ENCODE measurements around the gene PRKCA.

PRKCA gene

DNA sequence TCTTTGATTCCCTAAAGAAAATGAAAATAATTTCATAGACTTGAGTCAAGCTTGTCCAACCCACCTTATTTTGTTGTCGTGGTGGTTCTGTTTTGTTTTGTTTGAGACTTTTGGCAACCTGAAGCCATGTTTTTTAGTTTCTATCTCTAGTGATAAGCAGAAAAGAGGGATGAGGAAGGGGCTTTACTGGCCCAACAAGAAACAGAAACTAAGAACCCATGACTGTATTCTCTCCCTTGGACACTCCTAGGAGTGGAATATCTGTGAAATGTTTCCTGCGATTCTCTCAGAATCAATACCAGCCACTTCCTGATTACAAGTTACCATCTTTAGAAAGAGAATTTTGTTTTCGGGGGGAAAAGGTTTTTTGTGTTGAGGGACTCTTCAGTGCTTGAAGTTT lies 207.5 kb downstream of the PRKCA start:
- DNase-seq (ENCODE audit: low read depth in 2 of 2, low spot score in 1 of 2), result no peak

DNA sequence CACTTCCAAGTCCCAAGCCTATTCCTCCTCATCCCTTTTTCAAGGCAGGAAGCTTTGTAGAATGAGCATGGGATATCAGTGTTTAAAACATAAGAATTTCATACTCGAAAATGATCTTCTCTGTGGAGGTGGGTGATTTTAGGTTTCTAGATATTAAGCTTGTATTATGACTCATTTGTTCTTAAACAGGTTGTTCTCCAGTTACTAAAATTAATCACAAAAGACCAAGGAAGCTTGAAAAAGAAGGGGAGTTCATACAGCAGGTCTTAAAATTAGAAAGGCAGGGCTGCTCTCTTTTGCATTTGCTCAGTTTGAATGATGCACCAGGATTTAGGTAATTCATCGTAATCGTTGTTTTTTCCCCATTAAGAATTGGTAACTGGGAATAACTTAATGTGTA lies 208.7 kb downstream of the PRKCA start:
- DNase-seq (ENCODE audit: low read depth in 2 of 2, low spot score in 1 of 2), result no peak

DNA sequence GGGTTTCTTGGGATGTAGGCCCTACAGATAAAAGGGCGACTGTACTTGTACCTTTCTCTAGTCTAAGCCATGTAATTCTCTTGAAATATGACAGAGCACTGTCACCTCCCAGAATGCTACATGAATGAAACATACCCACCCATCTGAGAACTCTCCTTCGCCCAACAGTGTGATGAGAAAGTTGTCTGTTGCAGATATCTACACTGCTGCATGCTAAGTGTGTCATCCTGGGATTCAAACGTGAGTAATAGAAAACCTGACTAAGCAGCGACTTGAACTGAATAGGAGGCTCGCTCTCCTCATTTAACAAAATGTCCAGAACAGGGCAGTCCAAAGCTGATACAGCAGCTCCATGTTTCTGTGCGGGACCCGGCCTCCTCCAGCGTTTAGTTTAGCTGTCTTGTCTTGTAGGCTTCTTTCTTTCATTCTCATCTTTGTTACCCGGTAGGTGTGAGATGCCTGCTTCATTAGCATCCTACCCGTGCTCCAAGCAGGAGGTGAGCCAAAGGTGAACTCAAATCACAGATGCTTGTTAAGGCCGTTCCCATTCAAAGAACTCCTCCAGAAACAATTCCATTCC lies 211.9 kb downstream of the PRKCA start:
- no peak for DNase-seq (ENCODE audit: low read depth in 2 of 2, low spot score in 1 of 2)

DNA sequence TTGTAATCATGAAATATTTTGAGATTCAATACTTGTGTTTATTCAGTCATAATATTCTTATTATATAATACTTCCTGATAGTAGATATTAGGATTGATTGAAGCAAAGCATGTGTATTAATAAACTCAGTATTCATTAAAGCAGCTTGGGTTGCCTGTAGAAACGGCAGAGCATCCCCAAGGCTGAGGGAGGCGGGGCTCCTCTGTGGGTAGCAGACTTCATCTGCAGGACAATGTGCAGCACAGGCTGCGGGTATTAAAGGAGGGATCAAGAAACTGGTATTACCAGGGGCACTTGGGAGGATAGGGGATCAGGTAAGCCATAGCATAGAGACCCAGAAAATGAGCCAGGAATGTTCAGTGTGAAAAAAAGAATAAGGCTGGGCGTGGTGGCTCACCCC lies 213.6 kb downstream of the PRKCA start:
- DNase-seq (ENCODE audit: low read depth in 2 of 2, low spot score in 1 of 2), result no peak

DNA sequence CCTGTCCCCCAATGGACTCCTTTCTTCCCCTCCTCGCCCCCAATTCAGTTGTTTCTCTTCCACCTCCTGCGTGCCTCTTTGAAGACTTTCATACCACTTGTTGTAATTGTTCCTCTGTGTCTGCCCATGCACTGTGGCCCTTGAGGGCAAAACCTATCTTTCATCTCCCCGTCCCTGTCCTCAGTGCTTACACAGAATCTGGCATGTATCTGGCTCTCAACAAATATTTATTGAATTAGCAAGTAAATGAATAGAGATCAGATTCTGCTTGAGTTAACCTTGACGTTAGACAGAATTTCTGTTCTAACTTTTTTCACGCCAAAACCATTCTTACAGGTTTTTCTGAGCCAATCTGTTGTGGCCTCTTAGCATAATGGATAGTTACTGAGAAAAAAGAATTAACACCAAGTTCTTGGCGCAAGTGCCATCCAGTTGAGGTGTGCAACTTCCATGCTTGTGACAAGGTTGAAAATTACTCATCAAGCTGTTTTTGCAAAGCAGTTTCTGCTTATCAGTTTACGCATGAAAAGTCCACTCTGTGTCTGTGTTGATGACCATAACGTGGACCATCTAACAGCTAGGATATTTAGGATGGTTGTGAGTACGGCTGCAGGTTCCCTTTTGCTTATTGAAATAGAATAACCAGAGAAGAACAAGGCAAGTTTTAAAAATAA lies 215.1 kb downstream of the PRKCA start:
- no peak for DNase-seq (ENCODE audit: low read depth in 2 of 2, low spot score in 1 of 2)

DNA sequence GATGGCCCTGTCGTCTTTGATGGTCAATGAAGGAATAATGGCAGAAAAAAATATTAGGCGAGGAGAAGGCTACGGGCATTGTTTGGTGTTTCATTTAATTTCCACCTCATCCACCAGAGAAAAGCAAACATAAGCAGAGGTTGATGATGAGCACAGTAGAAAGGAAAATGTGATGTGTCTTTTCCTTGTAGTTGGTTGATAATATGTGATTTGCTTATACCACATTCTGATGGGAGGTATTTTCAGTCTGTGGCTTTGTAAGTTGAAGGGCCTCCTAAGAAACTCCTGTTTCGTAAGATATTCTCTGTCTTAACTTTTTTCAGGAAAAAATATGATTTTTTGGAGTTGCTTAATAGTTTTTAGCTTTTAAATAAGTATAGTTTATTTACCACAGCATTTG lies 215.7 kb downstream of the PRKCA start:
- no peak for DNase-seq (ENCODE audit: low read depth in 2 of 2, low spot score in 1 of 2)

DNA sequence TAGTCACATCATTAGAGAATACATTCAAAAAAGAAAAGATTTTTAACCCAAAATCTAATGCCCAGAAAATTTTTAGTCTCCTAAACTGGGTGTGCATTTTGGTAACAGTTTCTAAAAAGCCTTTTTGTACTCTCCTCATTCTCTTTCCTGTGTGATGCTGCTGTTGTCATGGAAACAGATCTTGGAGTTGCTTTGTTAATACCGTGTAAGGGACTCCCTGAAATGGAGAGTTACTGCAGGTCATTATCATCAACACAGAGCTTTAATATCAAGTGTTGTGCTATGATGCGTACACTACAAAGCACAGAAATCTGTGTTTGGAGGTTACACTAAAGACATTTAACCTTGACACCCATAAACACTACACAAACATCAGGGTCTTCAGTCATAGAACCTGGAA lies 216.3 kb downstream of the PRKCA start:
- no peak for DNase-seq (ENCODE audit: low read depth in 2 of 2, low spot score in 1 of 2)

DNA sequence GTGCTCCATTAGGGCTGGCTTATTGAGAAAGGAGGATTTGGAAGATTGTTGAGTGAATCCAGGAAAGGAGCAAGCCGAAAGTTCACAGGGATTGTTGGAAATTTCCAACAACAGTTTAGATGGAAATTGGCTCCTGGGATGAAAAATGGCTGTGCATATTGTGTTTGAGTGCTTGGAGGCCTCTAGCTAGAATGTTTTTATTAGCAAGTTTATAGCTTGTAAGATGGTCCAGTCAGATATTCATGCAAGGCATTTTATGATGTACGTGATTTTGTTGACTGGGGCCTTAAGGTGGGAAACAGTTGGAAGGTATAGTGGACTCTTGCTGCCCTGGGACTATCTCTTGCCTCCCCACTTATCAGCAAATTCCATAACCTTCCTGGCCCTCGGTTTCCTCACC lies 216.7 kb downstream of the PRKCA start:
- DNase-seq (ENCODE audit: low read depth in 2 of 2, low spot score in 1 of 2), result no peak

DNA sequence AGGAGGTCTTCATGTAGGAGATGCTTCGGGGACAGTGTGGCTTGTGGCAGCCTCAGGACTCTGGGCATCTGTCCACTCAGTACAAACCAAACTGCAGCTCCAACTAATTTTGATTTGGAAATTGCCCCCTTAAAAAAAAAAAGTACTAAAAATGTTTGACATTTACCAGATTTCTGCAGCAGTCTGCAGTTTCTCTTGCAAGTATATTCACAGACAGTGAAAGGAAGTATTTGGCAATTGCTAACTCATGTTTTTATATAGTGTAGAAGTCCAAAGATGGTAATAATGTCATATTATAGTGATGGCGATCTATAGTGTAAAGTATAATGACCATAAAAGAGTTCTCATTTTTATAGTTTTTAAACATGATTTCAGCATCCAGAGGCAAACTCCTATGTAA lies 218.6 kb downstream of the PRKCA start:
- no peak for DNase-seq (ENCODE audit: low read depth in 2 of 2, low spot score in 1 of 2)

DNA sequence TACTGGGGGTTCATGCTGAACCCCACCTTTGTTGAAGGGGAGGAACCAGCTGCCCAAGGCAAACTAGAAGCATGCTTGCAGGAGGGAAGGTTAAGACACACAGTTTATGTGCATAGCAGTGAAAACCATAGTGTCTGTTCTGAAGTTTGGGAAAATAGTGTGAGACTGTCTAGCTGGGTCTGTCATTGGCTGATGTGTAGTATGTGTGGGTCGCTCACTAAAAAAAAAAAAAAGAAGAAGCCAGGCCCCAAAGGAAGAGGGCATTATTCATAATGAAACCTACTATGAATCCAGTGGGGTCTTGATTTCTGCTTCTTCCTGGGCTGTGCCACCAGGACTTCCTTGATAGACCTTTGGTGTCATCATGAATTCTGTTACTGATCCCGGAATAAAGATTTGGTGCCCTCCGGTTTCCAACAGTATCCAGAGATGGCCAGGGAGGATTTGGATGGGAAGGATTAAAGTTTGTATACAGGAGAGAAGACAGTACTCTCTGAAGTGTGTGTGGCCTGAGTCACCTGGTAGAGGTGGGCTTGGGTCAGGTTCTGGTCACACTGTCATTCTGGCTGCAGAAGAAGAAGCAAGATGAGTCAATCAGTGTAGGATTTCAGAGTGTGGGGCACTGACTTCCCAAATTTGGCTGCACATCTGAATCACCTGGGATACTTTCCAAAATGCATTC lies 220.3 kb downstream of the PRKCA start:
- no peak for DNase-seq (ENCODE audit: low read depth in 2 of 2, low spot score in 1 of 2)

DNA sequence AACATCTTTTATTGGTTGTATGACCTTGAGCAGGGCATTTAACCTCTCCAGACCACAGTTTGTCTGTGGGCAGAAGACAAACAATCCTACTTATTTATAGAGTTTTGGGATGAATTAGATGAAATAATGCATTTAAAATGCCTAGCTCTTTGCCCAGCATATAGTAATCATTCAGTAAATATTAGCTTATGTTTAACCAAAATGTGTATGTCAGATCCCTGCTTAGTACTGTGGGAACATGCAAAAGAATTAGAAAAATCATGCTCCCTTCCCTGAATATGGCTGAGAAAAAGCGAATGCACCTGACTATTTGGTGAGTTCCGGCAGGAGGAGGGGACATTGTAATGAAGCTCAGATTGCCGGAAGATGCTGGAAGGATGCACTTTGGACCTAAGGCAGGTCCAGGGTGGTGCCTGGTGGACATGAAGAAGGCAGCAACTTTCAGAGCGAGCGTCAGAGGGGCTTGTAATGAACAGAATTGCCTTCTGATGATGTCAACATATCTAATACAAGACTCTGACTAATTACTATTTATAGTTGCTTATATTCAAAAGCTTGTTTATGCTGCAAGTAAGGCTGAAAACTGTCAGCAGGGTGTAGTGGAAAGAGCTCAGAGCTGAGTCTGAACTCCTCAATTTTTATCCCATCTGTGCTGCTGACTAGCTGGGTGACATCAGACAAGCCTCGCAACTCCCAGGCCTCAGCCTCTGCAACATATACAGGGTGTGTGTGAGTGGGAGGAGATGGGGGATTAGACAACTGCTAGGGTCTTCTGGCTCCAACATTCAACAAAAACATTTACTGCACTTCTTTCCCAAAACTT lies 221.2 kb downstream of the PRKCA start:
- DNase-seq (ENCODE audit: low read depth in 2 of 2, low spot score in 1 of 2), result no peak

DNA sequence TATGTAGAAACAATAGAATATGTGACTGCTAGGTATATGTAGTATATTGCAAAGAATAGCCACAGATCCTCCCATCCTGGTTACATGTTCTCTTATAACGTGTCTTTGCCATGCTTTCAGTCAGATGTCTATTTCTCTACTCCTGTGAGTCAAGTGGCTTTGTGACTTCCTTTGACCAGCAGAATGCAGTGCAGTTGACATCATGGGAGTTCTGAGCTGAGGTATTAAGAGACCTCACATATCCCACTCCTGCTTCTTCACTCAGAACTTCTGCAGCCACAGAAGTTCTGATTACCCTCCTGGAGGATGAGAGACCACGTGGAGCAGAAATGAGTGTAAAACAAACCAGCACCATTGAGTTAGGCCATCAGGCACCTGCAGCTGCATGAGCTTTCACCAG lies 222.5 kb downstream of the PRKCA start:
- no peak for DNase-seq (ENCODE audit: low read depth in 2 of 2, low spot score in 1 of 2)

DNA sequence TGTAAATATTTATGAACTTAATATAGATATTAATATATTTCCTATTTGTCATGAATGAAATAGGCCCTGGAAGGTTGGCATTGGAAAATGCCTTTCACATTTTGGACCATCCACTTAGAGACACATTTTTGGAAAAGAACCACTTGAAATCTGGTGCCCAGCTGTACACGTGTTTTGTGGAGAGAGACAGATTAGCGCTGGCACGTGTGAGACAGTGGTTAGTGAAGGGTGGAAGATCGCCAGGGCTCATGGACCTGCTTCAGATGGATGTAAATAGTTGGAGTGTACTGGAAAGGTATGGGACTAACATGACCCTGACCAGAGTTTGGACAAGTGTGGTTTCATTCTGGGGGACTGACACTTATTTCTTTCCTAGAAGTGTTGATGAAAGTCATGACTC lies 222.9 kb downstream of the PRKCA start:
- DNase-seq (ENCODE audit: low read depth in 2 of 2, low spot score in 1 of 2), result no peak

DNA sequence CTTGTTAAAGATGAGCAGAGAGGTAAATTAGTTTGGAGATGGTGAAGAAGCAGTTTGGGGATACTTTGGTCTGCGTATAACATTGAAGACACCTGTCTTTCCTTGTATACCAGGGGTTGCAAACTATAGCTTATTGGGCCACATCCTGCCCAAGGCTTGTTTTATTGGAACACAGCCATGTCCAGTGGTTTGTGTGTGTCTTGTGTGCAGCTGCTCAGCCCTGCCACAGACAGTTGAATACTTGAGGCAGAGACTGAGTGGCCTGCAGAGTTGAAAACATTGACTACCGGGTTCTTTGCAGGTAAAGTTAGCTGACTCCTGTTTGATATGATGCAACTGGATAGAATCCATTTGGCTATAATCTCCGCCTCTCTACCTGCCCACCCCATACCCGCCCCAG lies 224.4 kb downstream of the PRKCA start:
- DNase-seq (ENCODE audit: low read depth in 2 of 2, low spot score in 1 of 2), result no peak

DNA sequence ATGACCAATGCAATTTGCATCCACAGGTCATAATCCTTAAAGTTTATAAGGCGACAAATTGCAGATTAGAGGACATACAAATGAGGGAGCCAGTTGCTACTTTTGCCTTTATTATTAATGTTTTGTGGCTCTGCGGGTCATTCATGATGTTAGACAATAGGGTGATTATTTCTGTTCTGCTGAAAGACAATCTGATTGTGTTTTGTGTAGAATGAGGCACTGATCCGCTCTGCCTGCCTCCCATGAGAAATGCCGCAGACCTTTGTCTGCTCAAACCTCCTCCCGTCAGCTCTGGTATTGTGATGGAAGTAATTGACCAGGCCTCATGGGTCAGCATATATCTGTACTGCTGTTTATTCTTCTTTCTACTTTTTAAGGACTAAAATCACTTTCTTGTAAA lies 224.9 kb downstream of the PRKCA start:
- no peak for DNase-seq (ENCODE audit: low read depth in 2 of 2, low spot score in 1 of 2)

DNA sequence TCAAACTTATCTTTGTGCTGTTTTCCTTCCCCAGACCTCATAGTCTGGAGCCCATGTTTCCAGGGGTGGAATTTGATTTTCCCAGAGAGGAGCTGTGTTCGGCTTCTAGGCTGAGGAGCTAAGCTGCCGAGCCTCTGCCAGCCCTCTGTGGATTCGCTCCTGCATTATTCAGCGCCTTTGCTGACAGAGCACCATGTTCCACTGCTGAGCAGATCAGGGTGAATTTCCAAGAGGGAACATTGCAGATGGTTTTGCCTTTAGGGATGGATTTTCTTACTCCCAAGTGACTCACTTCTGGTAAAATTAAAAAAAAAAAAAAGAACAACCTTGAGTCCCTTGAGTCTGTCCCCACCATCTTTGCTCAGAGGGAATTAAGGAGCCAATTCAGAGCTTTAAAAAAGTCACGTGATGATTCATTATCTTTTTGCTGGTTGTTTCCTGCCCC lies 229.5 kb downstream of the PRKCA start:
- DNase-seq (ENCODE audit: low read depth in 2 of 2, low spot score in 1 of 2), result no peak

DNA sequence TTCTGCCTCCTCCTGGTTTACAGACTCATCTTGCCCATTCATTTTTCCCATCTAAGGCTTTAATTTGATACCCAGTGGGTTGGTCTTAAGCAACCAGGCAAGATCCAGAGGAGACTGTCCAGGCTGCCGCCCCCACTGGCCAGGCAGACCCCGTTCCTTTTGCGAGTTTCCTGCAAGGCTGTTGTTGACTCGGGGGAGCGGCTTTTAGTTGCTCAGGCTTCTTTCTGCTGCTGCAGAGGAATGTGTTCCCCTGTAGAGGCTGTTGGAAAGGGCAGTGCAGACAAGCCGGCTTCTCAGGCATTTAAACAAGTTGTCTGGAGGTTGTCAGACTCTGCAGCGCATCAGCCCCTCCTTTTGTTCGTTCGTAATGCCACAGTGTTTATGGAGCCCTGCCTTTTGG lies 231.2 kb downstream of the PRKCA start:
- DNase-seq (ENCODE audit: low read depth in 2 of 2, low spot score in 1 of 2), result no peak

DNA sequence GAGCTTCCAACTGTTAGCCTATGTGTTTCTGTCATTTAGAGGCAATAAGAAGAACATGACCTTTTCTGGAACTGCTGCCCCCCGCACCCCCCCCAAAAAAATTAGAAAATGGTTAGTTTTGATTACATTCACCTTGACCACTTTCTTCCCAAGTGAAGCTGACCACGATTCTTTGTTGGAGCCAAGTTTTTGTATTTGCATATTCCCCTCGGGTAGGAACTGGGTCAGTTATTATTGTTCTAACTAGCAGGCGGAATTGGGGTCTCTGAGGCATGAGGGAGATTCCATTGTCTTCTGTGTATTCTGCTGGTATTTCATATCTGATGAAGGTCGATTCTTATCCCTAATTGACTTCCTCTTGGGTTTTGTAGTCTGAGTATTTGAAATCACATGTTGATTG lies 231.6 kb downstream of the PRKCA start:
- DNase-seq (ENCODE audit: low read depth in 2 of 2, low spot score in 1 of 2), result no peak

DNA sequence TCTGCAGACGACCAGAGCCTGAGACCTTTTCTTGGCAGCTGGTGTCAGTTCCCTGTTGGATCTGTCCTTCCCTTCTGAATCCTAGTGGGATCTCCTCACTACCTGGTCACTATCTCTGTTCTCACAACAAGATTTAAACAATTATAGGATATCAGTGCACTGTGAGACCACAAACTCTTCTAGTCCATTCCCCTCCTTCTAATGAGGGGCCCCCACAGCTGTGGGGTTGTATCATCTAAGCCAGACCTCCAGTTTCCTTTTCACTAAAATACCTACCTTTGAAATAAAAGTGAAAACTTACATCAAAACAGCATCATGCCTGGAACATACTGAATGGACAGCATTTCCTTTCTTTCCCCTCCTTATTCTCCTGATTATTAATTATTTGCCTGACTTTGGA lies 233.2 kb downstream of the PRKCA start:
- no peak for DNase-seq (ENCODE audit: low read depth in 2 of 2, low spot score in 1 of 2)

DNA sequence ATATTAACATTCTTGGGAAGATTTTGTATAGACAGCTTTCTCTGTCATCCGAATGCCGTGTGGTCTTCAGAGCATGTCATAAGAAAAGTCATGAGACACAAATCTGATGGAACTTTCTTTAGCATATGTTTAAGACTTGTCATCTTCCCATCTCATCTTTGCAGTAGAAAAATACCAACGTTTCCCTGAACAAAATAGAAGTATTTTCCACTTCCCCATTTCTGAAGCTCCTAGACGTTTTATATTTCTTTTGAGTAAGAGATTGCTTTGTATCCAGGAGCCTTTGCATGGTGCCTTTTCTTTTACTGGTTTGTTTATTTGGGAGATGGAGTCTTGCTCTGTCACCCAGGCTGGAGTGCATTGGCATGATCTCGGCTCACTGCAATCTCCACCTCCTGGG lies 235.1 kb downstream of the PRKCA start:
- no peak for DNase-seq (ENCODE audit: low read depth in 2 of 2, low spot score in 1 of 2)

DNA sequence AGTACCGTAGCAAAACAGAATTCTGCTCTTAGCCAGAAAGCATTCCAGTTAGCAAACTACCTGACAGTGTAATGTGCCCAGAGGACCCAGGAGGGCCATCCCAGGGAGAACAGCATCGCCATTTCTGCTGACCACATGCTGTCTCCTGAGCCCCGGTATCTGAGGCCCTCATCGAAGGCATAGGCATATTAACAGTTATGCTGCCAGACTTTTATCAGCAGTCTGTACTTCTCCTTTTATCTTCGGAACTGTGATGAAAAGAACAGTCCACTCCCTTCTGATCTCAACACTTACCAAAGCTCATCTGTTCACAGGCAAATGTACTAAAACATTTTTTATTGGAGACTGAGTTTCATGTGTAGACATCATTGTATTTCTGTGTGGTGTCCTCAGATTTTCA lies 236.4 kb downstream of the PRKCA start:
- no peak for DNase-seq (ENCODE audit: low read depth in 2 of 2, low spot score in 1 of 2)
